Gastrocnemius medialis (tissue), 4 donors: ENCODE data around the gene HDAC5.

ENCODE experiments used
- POLR2A ChIP-seq, 2 donors: fragments of 450-650 bp; IDR thresholded peaks; one replicate each; pipeline ENCODE4 v1.6.1; 2017; ENCODE audit warnings: antibody characterized with exemption in 2 of 2, mild to moderate bottlenecking in 2 of 2, moderate library complexity in 2 of 2
- TF ChIP-seq, protein P1 (sequence below), 5 experiments: fragments of 450-650 bp in 3 of 5; fragments of 200-600 bp in 2 of 5; sonication (generic) in 2 of 5; IDR thresholded peaks in 4 of 5; conservative IDR thresholded peaks in 1 of 5; 1 replicate in 4 of 5; 2 replicates in 1 of 5; pipeline ENCODE4 v1.5.1; 2016 to 2019; ENCODE audit warnings: antibody characterized with exemption in 5 of 5, mild to moderate bottlenecking in 3 of 5, moderate library complexity in 3 of 5

- TF ChIP-seq, protein P1, sequence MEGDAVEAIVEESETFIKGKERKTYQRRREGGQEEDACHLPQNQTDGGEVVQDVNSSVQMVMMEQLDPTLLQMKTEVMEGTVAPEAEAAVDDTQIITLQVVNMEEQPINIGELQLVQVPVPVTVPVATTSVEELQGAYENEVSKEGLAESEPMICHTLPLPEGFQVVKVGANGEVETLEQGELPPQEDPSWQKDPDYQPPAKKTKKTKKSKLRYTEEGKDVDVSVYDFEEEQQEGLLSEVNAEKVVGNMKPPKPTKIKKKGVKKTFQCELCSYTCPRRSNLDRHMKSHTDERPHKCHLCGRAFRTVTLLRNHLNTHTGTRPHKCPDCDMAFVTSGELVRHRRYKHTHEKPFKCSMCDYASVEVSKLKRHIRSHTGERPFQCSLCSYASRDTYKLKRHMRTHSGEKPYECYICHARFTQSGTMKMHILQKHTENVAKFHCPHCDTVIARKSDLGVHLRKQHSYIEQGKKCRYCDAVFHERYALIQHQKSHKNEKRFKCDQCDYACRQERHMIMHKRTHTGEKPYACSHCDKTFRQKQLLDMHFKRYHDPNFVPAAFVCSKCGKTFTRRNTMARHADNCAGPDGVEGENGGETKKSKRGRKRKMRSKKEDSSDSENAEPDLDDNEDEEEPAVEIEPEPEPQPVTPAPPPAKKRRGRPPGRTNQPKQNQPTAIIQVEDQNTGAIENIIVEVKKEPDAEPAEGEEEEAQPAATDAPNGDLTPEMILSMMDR (IDR thresholded peaks at IDR 0.05 in 4 of 5, conservative IDR thresholded peaks at IDR 0.05 in 1 of 5): peak in 3 of 5 experiments; percentile 18 to 43 (median 22)
- peak; percentile 88 to 91 for TF ChIP-seq POLR2A (IDR thresholded peaks at IDR 0.05)
Measured at GRCh38 chr17:44070455-44071197, 52.8 kb downstream of the HDAC5 start, which contains the start of gene G6PC3.
